GM10248 (cell line): ENCODE results near the gene C4BPA.

ENCODE experiments used
- CTCF ChIA-PET: fragments of 300-600 bp; sonication (Branson Sonifier 250); formaldehyde crosslinking; extraction: SDS; loops from one replicate; lab custom pipeline; 2021; ENCODE audit warnings: antibody characterized with exemption; lab: Yijun Ruan, JAX
- POLR2A ChIA-PET: fragments of 350-650 bp; sonication (Branson Sonifier 250); formaldehyde crosslinking; extraction: SDS; loops from one replicate; lab custom pipeline; 2020; ENCODE audit warnings: antibody characterized with exemption; lab: Yijun Ruan, JAX
- DNase-seq: peaks from one replicate; pipeline ENCODE4 v3.0.0; 2012; ENCODE audit errors: extremely low spot score
- CTCF ChIP-seq: IDR thresholded peaks from 2 replicates; pipeline ENCODE4 v1.5.1; 2012; ENCODE audit warnings: mild to moderate bottlenecking, low read depth; ENCODE audit errors: extremely low read depth, missing control alignments, control extremely low read depth

C4BPA gene

GRCh38 chr1:207081088-207081487 lies 22.9 kb upstream of the C4BPA start:
- CTCF ChIA-PET, result interaction anchor here (1.4 to 8.3 kb wide), 5 partner anchors 11 to 325 kb away, joined by 4 to 73 read pairs (median 13); partner anchors contain the start of gene PFKFB2
- no peak for DNase-seq
- POLR2A ChIA-PET, result no interaction called here
- TF ChIP-seq CTCF, result no peak

- TF ChIP-seq CTCF, result no peak
- no peak for DNase-seq
- CTCF ChIA-PET, result interaction anchor here (0.6 to 8.3 kb wide), 4 partner anchors 12 to 325 kb away, joined by 3 to 73 read pairs (median 12); no protein-coding TSS in a partner anchor
- POLR2A ChIA-PET, result no interaction called here
Observed at GRCh38 chr1:207081806-207082205, 22.2 kb upstream of the C4BPA start.

GRCh38 chr1:207084232-207084631 lies 19.8 kb upstream of the C4BPA start:
- ChIA-PET POLR2A (no interaction called here), CTCF (interaction anchor here (0.6 to 8.3 kb wide), 29 partner anchors 10 to 634 kb away, joined by 3 to 73 read pairs (median 5); partner anchors contain the start of gene PFKFB2)
- DNase-seq, result no peak
- no peak for TF ChIP-seq CTCF

- DNase-seq, result peak; percentile 65
- TF ChIP-seq CTCF, result peak; percentile 66
- CTCF ChIA-PET, result interaction anchor here (0.6 to 8.3 kb wide), 29 partner anchors 10 to 633 kb away, joined by 3 to 73 read pairs (median 5); partner anchors contain the start of gene PFKFB2
- POLR2A ChIA-PET, result no interaction called here
Observed at GRCh38 chr1:207084701-207085180, 19.3 kb upstream of the C4BPA start.

GRCh38 chr1:207085887-207086286 lies 18.1 kb upstream of the C4BPA start:
- TF ChIP-seq CTCF, result no peak
- no peak for DNase-seq
- CTCF ChIA-PET, result interaction anchor here (3.2 to 8.3 kb wide), 2 partner anchors 15 to 320 kb away, joined by 18 to 73 read pairs; no protein-coding TSS in a partner anchor
- POLR2A ChIA-PET, result no interaction called here

GRCh38 chr1:207088161-207088560 lies 15.9 kb upstream of the C4BPA start:
- no peak for DNase-seq
- CTCF ChIA-PET, result interaction anchor here (2.5 to 2.9 kb wide), 3 partner anchors 9 to 411 kb away, joined by 7 to 12 read pairs (median 11); no protein-coding TSS in a partner anchor
- POLR2A ChIA-PET, result no interaction called here
- no peak for TF ChIP-seq CTCF
